ENCODE data around the gene RELN.

Gene RELN

DNA sequence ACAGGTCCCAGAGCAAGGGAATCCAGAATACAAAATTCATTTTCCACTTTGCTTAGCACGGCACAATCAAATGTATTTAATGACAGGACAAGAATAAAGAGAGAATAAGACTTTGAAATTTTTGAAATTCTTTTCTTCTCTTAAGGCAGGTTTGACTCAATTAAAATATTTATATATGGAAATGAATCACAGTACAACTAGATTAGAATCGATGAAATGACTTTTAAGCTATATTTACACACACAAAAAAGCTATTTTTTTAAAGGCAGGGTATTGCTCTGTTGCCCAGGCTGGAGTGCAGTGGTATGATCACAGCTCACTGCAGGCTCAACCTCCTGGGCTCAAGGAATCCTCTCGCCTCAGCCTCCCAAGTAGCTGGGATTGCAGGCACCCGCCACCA, 278.0 kb downstream of the RELN start:
- no peak for DNase-seq

DNA sequence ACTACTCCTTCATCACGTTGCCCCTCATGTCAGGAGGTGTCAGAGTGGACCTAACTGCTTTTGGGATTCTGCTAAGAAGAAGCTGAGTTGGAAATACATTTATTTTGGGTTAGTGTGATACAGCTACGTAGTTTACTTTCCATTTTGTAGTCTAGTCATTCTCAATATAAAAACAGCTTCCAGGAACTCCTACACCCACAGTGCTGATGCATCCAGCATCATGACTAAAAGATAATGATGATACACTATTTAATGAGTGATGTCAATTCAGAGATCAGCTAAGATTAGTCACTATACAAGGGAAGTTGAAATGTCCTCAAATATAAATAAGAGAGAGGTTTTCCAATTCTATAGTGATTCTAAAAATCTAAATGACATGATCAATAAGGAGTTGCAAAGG, 279.2 kb downstream of the RELN start:
- no peak for DNase-seq

DNA sequence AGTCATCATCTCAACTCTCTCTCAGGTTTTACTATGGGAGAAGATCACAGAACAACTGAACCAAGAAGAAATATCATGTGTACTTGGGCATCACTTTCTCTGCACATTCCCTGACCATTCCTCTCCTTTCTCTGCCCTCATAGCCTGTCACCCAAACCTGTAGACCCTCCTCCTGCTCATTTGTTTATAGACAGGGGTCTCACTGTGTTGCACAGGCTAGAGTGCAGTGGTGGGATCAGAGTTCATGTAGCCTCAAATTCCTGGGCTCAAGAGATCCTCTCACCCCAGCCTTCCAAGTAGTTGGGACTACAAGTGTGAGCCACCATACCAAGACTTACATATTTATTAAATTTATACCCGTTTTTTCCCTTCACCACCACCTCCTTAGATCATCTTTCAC, 282.7 kb downstream of the RELN start:
- no peak for DNase-seq

DNA sequence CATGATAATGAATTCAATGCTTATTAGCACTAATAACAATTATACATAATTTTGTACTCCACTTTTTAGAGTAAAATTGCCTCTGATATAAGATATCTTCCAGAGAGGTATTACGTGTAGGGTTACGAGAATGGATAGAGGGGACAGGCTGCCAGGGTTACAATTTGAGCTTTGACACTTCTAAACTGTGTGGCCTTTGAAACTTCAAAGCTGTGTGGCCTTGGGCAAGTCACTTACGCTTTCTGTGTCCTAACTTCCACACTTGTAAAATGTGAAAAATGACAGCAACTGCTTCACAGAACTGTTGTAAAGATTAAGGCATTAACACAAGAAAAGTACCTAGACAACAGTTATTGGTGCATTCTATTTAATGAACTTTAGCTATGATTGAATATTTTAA, 283.9 kb downstream of the RELN start:
- no peak for DNase-seq

DNA sequence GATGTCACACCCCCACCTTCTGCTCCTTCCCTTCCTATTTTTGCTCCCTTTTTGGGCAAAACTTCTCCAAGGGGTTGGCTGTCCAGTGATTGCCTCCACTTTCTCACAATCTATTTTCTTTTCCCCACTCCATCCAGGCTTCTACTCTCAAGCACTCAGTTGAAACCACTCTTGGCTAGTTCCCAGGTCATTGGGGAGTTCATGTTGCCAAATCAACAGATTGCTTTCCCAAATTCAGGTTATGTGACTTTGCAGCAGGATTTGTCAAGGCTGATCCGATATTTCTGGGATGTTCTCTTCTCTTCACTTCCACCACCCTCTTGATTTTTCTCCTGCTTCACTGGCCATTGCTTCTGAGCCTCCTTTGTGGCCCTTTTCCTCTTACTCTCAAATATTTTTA, 284.8 kb downstream of the RELN start:
- DNase-seq = no peak

DNA sequence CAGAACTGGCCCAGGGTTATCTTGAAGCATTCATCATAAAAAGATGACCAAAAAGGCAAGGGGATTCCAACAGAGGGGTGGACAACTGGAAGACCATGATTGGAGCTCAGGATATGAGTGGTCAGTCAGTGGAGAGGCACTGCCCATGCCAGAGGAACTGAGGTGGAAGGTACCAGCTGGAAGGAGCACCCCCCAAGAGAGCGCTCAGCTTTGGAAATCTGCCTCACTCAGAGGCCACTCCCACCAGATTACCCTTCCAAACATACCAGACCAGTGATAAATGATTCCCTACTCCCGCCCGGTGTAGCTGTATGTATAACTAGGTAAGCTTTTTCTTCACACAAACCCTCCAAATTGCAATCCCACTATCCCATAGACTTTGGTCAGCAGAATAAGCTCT, 286.5 kb downstream of the RELN start:
- no peak for DNase-seq

DNA sequence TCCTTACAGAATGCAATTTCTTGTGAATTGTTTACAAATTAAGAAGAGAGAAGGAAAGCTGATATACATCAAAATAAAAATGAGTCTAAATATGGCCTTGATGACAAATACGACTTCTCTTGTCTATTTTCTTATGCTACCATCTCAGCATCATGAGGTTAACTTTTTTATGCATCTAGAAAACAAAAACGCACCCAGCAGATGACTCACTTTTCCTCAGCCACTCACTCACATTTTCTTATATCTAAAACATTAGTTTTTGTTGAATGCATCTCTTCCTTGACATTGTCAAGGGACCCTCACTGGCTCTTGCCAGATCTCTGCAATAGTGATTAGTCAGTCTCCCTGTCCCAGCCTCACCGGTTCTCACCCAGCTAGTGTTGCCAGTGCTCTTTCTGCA, 287.0 kb downstream of the RELN start:
- no peak for DNase-seq

DNA sequence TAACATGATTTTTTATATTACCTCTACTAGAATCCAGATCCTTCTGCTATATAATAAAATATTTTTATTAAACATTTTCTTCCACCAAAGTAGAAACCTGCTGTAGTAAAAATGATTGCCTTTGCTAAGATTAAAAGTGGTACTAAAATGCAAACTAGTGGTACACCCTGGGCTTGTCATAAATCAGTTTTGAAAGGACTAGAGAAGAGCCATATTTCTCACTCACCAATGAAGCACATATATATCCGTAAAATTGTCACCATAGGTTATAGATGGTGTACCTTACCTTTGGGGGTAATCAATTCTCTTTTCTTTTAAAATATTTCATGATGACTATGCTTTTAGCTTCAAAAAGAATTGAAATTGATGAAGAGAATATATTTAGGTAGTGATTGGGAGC, 290.4 kb downstream of the RELN start:
- no peak for DNase-seq

DNA sequence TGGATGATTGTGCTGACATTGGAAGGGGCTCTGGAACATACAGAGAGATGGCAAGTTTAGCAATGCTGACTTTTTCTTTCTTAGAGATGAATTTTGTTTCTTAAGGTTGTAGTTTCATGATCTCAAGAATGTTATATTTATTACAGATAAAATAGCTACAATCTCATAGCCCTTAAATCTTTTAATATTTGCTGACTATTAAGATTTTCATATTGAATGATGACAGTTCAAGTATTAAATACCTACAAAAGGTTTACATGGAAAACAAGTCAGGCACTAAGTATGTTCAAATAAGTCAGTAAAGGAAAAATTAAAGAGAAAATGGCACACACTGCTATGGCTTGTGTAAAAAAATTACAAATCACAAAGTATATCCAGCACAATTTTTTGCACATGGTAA, 291.4 kb downstream of the RELN start:
- no peak for DNase-seq

DNA sequence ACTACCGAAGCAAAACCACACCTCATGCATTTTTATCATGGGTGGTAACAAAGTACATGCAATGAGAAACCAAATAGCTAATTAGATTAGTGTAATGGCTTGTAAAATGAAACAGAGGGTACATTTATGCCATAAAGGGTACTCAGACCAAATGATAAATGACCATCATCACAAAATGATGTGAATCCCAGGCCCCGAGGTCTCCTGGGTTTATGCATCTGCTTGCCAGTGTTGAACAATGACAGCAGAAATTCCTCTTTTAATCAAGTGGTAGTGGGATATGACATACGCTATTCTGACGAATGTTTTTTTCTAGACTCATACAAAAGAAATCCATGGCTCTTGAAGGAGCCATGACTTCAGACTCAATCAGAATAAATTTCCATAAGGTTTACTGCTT, 293.9 kb downstream of the RELN start:
- no peak for DNase-seq

DNA sequence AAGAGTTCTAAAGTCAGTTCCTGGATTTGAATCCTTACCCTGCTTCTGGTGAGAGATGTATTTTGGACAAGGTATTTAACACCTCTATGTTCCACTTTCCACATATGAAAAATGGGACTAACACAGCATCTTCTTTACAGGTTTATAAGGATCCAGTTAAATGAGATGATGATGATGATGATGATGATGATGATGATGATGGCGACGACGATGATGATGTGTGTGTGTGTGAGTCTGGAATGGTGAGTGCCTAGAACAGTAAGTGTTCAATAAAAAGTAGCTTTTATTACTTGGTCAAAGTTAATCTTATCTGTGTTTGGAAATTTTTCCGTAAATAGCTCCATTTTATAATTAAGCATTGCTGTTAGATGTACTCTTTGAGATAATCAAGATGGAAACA, 295.2 kb downstream of the RELN start:
- no peak for DNase-seq

DNA sequence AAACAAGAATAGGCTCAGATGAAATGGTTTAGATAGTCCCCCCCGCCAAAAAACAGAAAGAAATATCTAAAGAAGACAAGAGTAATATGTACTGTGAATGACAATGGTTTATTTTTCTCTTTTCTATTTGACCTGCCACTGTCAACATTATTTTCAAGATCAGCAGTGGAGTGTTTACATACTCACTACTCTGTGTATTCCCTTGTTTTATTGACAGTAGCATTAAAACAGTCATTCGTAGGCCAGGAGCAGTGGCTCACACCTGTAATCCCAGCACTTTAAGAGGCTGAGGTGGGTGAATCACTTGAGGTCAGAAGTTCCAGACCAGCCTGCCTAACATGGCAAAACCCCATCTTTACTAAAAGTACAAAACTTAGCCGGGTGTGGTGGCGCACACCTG, 298.2 kb downstream of the RELN start:
- no peak for DNase-seq

DNA sequence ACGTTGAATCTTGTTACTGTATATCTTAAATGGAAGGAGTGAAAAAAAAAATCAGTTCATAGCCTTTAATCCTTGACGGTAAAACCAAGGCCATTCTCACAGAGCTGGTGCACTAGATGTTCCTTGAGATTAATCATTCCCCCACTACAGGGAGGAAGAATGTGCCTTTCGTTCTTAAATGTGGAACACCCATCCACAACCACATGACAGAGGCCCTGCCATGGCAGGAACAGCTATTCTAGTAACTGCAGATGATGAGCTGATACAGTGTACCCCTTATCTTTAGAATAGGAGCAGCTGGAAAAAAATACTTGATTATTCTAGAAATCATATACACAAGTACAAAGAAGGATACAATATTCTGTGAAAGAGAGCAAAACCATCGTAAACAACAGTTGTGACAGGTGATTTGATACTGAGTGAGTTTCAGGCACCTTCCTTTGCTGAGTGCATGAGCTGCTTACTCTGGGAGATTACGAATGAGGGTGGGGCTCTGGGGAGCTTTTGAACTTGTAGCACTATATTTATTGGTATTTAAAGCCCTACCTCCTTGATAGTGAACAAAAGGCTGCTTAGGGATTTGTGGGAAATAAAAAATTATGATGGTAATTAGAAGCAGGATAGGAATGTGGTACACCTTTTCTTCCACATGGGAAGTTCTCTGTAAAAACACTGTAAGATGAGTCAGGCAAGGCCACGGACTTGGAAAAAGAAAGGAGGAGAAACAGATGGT, 299.1 kb downstream of the RELN start:
- no peak for DNase-seq

DNA sequence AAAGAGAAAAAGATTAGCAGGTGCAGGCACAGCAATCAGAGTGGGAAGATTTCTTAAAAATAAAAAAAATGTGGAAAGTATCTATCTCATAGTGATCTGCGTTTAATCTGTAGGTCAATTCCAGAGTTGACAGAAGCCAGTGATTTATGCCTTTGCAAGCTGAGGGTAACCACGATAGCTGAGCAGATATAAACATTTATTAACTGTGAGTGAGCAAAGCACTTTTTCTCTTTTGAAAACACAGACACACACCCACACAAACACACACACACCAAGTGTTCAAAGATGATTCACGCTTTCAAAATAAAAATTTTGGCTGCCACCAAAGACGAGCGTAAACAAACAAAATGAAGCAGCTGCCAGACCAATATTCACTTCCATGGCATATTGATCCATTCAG, 300.2 kb downstream of the RELN start:
- no peak for DNase-seq

DNA sequence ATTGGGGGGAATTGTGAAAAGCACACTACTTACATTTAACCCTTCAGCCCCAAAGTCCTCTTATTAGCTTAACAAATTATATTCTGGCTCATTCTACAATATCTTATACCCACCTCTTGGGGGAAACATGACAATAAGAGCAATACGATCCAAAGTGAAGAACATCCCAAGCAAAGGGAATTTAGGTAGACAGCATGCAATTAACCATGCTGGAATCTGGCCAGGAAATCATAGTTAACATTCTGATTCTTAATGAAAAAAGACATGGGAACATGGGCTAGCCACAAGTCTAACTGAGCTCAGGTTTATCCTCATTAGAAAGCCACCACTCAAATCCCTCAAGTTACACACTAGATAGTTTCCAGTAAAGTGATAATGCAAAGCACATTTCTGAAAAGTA, 301.5 kb downstream of the RELN start:
- no peak for DNase-seq

DNA sequence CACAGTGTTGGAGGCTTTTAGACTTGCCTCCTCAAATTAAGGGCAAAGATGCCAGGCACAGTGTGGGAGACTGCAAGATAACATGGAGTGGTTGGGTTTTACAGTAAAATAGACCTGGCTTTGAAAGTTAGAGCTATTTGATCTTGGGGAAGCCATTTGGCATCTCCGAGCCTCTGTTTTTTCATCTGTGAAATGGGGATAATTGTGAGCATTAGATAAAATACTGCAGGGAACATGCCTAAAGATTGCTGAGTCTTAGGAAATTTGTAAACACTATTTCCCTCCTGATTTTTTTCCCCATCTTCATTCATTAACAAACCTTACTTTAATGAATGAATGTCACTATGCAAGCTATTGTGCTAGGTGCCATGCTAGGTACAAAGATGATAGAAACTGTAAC, 302.2 kb downstream of the RELN start:
- no peak for DNase-seq

DNA sequence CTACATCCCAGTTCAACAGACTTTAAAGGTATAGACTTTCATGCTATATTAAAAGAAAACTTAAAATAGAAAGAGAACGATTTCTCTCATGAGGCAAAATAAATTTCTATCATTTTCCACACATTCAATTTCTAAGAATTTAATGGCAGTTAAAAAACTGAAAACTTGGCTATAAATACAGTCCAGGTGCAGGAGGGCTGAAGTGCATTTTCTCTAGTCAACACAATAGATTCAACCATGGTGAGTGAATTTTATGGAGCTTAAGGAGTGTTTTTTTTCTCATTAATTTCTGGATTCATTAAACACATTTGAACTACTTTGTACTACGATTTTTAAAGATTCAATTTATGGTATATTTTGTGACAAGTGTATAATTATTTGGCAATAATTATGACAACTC, 302.7 kb downstream of the RELN start:
- DNase-seq = no peak

DNA sequence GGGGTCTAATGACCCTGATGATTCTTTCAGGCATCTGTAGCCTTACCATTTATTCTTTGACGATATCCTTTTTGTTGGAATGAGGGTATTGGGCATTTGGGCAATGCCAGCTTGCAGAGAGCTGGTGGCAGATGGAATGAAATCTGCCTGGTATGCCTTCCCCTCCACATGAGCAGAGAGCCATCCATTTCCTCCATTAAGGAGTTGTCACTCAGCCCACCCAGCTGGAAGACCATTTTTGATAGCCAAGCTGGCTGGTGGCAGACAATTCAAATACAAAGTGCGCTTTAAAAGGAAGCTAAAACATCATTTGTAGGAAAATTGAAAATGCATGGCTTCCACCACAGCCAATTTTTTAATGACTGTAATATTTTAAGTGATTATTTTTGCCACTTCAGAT, 303.4 kb downstream of the RELN start:
- no peak for DNase-seq

DNA sequence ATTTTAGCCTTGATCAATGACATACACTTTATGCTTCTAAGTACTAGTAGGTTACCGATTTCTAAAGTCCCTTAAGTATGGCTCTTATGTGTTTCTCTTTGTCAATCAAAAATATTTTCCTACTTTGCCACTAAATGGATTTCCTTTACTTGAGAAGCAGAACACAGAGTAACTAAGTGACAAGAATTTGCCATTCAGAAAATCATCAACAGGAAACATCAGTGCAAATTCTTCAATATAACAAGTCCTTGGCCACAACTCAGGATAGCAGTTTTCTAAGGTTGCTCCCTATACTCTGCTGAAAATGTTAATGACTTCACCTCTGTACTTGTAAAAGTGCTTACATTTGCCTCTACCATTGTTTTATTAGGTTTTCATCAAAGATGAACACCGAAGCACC, 303.8 kb downstream of the RELN start:
- no peak for DNase-seq

DNA sequence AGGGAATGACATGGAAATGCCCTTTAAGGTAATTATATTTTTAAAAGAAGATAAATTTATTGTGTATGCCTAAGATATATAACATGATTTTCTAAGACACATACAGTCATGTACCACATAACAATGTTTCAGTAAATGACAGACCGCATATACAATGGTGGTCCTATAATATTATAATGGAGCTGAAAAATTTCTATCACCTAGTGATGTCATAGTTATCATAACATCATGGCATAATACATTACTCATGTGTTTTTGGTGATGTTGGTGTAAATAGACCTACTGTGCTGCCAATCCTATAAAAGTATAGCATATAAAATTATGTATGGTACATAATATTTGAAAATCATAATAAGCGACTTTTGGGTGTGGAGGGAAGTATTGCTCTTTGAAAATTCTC, 306.1 kb downstream of the RELN start:
- DNase-seq = no peak

DNA sequence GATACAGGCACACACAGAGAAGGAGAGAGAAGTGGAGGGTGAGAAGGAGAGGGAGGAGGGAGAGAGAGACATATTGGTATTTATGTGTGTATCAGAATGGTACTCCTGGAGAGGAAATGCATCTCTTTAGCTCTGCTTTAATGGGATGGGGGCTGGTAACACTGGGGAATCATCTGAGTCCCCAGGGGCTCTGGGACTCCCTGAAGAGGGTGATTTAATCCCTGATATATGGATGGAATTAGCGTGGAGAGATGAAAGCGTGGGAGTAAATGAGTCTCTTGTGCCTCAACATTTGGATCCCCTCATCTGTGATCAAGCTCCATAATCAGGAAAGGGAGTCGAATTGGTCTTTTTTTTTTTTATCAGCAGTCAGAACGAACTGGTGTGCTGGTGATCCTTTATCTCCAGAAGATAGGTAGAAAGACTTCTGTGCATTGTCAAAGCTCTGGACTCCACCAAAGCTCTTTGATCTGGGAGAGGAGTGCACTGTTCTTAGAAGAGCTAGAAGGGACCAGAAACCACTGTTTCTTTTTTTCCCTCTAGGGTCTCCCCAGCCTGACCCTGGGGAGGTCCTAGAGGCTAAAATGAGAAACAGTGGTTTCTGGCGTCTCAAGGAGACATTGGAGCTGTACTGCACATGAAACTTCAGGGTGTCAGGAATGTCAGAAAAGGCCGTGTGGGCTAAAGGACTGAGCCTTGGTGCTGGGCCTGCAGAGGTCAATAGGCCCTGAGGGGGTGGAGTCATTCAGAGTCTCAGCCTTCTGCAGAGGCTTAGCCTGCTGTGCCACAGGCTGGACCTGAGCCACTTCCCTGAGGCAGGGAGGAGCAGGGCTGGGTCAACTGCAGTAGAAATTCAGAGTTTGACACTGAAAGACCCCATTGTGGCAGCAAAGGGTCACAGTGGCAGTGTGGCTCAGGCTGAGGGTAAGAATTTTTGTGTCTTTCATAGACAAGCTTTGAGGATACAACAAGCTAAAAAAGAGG, 309.0 kb downstream of the RELN start:
- no peak for DNase-seq

DNA sequence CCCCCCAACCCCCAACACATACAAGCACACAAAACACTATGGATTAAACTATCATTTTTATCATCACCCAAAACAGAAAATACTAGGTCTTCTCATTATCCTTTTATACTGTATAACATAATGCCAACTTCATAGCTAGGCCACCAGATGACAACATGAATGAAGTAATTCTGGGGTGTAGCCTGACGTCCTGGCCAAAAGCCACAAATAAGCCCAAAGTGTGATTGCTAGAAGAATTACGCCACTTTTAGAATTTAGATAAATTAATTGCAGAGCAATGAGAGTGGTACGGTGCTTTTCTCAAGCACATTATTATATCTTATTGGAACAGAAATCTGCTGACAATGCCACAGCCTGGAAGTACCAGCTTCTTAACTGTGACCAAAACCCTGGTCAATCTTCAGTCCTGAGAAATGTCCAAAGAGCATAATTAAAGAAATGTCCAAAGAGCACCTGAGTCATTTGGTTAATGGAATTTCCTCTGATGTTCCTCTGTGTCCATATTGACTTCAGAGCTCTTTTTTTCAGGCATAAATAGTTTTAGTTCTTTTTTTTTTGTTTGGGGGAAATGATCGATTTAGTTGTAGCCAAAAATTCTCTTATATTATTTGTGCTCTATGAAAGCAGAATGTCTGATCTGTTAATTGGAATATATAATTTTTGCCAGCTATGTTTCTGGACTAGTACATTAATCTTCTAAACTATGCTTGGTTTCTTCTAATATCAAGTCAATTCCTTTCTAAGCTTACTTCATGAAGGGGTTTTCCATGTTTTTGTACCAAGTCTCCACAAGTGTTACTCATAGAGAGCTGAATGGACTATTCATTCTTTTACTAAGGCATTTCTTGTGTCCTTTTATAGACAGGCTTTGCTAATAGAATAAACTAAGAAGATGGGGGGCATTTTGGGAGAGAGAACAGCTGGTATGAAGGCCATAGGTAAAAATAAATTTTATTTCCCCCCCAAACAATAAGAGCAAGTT, 310.0 kb downstream of the RELN start:
- no peak for DNase-seq

DNA sequence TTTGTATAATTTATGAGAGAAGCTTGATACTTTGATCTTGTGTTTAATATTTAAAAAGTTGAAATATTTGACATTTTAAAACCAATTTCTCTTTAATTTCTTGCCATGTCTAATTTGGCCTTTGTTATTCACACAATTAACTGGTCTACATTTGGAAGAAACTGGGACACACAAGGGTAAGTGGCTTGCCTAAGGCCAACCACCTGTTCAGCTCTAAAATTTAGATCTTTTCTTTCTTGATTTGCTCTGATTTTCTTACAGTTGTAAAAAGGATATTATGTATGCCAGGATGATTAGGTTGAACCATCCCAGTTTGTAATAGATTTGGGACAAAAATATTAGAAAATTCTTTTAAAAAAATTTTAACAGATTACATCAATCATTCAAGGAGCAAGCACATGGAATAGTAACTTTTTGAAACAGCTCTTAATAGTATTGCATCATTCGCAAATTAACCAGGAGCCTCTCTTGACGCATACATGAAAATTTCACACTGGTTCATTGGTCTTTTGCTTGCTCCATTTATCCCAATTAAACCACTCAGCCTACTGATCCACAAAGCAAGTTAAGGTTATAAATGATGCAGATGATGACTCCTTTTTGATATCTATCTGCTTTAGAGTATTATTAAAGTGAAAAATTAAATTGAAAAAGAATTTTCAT, 321.0 kb downstream of the RELN start:
- no peak for DNase-seq

Measured in activated CD8-positive, alpha-beta memory T cell treated with anti-CD3 and anti-CD28 coated beads for 24 hours (primary cell).